Activated B cell treated with CpG ODN at 0.5 μM for 24 hours (primary cell): ENCODE data around the gene CCDC47. TPM values are rescaled to one million over a fixed set of nuclear protein-coding genes. Genes with fewer than 3 reads are reported as not detected.

Source experiments
- ATAC-seq: fragments of 200-7000 bp; cut with Tn5 transposase; one replicate; pipeline ENCODE4 v1.10.0; 2021; ENCODE audit warnings: low read depth, mild to moderate bottlenecking, moderate library complexity
- CTCF ChIA-PET: fragments of 350-600 bp; sonication (Branson Sonifier 250); formaldehyde crosslinking; loops from one replicate; lab custom pipeline; 2021; ENCODE audit warnings: antibody characterized with exemption; lab: Charles Lee
- POLR2A ChIA-PET: fragments of 350-600 bp; sonication (Branson Sonifier 250); formaldehyde crosslinking; loops from one replicate; lab custom pipeline; 2021; ENCODE audit warnings: antibody characterized with exemption; lab: Charles Lee
- DNase-seq: peaks from one replicate; pipeline ENCODE4 v3.0.0; 2022
- H3K27ac Mint-ChIP-seq: one replicate; pipeline ENCODE4 v1.8.0; 2020; ENCODE audit warnings: mixed read lengths
- H3K27me3 Mint-ChIP-seq: one replicate; pipeline ENCODE4 v1.8.0; 2021; ENCODE audit warnings: mixed read lengths
- H3K36me3 Mint-ChIP-seq: one replicate; pipeline ENCODE4 v1.8.0; 2021; ENCODE audit warnings: low read depth, mixed read lengths
- H3K4me1 Mint-ChIP-seq: one replicate; pipeline ENCODE4 v1.8.0; 2021; ENCODE audit warnings: mixed read lengths
- H3K4me3 Mint-ChIP-seq: one replicate; pipeline ENCODE4 v1.8.0; 2020; ENCODE audit warnings: mild to moderate bottlenecking, mixed read lengths
- H3K9me3 Mint-ChIP-seq: one replicate; pipeline ENCODE4 v1.8.0; 2020; ENCODE audit warnings: mixed read lengths
- CTCF ChIP-seq: fragments of 200-600 bp; IDR thresholded peaks from one replicate; pipeline ENCODE4 v1.8.0; 2022; ENCODE audit warnings: antibody characterized with exemption, mild to moderate bottlenecking
- intact Hi-C: fragments of 100-400 bp; cut with micrococcal nuclease; formaldehyde crosslinking; loops from one replicate; pipeline ENCODE4 v1.15.1; 2024
- total RNA-seq: library from RNA; stranded (reverse); gene quantifications from 2 replicates; pipeline ENCODE4 v1.2.3, GENCODE V29; 2022

Gene CCDC47
- total RNA-seq, 1 donor from 2014 or later: 47.6 TPM

- ATAC-seq: no peak
- intact Hi-C loops: no loop called here
- peaks cover 61% of the 10 kb centered on the region for H3K36me3 Mint-ChIP-seq
- H3K27me3 Mint-ChIP-seq: no peaks in the 10 kb centered on the region
- no peak for TF ChIP-seq CTCF
- CTCF ChIA-PET: interaction anchor here (1.3 kb wide), 1 partner anchor 30 kb away, joined by 3 read pairs; no protein-coding TSS in a partner anchor
- peak overlapping the region; percentile 82 for H3K27ac Mint-ChIP-seq
- POLR2A ChIA-PET: interaction anchor here (0.6 to 11.3 kb wide), 6 partner anchors 9 to 156 kb away, joined by 3 to 295 read pairs (median 4); partner anchors contain the start of genes CCDC47 and STRADA
- peaks cover 73% of the 10 kb centered on the region for H3K4me1 Mint-ChIP-seq
- DNase-seq: no peak
- no peaks in the 10 kb centered on the region for H3K9me3 Mint-ChIP-seq
- no peak overlapping the region for H3K4me3 Mint-ChIP-seq
Measured at GRCh38 chr17:63705657-63706056, 67.7 kb downstream of the CCDC47 start.

- peak overlapping the region; percentile 61 for H3K27ac Mint-ChIP-seq
- no peak overlapping the region for H3K4me3 Mint-ChIP-seq
- H3K36me3 Mint-ChIP-seq: peaks cover 52% of the 10 kb centered on the region
- H3K27me3 Mint-ChIP-seq: no peaks in the 10 kb centered on the region
- H3K9me3 Mint-ChIP-seq: no peaks in the 10 kb centered on the region
- CTCF ChIA-PET: interaction anchor here (1.3 kb wide), 1 partner anchor 31 kb away, joined by 3 read pairs; no protein-coding TSS in a partner anchor
- peaks cover 67% of the 10 kb centered on the region for H3K4me1 Mint-ChIP-seq
- DNase-seq (no peak), ATAC-seq (no peak)
- POLR2A ChIA-PET: interaction anchor here (7.3 to 11.3 kb wide), 2 partner anchors 9 to 37 kb away, joined by 106 to 295 read pairs; partner anchors contain the start of gene STRADA
- intact Hi-C loops: no loop called here
- TF ChIP-seq CTCF: no peak
Measured at GRCh38 chr17:63704836-63705235, 68.6 kb downstream of the CCDC47 start.

- POLR2A ChIA-PET: interaction anchor here (0.5 to 11.3 kb wide), 4 partner anchors 24 to 108 kb away, joined by 3 to 295 read pairs (median 4); partner anchors contain the start of genes DDX42 and STRADA
- Mint-ChIP-seq H3K9me3 (no peaks in the 10 kb centered on the region), H3K36me3 (peaks cover 46% of the 10 kb centered on the region), H3K27ac (peak overlapping the region; percentile 61), H3K4me3 (no peak overlapping the region), H3K4me1 (peaks cover 67% of the 10 kb centered on the region), H3K27me3 (no peaks in the 10 kb centered on the region)
- DNase-seq (no peak), ATAC-seq (no peak)
- CTCF ChIA-PET: no interaction called here
- TF ChIP-seq CTCF: no peak
- intact Hi-C loops: no loop called here
Measured at GRCh38 chr17:63704259-63704576, 69.2 kb downstream of the CCDC47 start.

- peaks cover 67% of the 10 kb centered on the region for H3K4me1 Mint-ChIP-seq
- CTCF ChIA-PET: interaction anchor here (1.1 kb wide), 1 partner anchor 39 kb away, joined by 3 read pairs; no protein-coding TSS in a partner anchor
Measured at GRCh38 chr17:63703556-63704258, 69.7 kb downstream of the CCDC47 start.

More at GRCh38 chr17:63703556-63704258, 69.7 kb downstream of the CCDC47 start:
- no peaks in the 10 kb centered on the region for H3K27me3 Mint-ChIP-seq
- intact Hi-C loops: no loop called here
- DNase-seq: no peak
- POLR2A ChIA-PET: interaction anchor here (0.5 to 11.3 kb wide), 8 partner anchors 9 to 108 kb away, joined by 3 to 295 read pairs (median 4); partner anchors contain the start of genes CCDC47, DDX42 and STRADA
- H3K9me3 Mint-ChIP-seq: no peaks in the 10 kb centered on the region
- H3K27ac Mint-ChIP-seq: peak overlapping the region; percentile 61
- TF ChIP-seq CTCF: no peak
- peaks cover 41% of the 10 kb centered on the region for H3K36me3 Mint-ChIP-seq
- H3K4me3 Mint-ChIP-seq: no peak overlapping the region
- ATAC-seq: no peak
